GM12874 (cell line): ENCODE measurements around the gene SH3PXD2A.

ENCODE experiments used
- TF ChIP-seq, protein P1 (sequence below): IDR thresholded peaks from 2 replicates; pipeline ENCODE4 v1.5.1; 2011; ENCODE audit warnings: low read depth, mild to moderate bottlenecking, control low read depth, low read length, moderate library complexity; ENCODE audit not compliant: insufficient read depth

Gene SH3PXD2A

DNA sequence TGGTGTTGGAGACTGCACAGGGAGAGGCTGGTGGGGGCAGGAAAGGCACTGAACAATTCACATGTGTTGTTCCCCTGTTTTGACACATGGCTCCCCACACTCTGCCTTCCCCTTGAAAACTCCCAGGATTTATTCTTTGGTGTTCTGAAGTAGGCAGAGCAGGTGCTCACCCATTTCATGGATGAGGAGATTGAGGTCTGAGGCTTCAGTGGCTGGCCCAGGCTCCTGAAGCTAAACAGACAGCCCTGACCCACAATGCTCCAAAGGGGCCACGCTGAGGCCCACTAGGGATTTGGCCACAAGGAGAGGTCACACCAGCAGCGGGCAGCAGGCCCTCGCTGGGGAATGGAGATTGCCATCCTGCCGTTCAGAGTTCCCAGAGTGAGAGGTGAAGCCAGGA lies 157.6 kb downstream of the SH3PXD2A start:
- TF ChIP-seq, protein P1, sequence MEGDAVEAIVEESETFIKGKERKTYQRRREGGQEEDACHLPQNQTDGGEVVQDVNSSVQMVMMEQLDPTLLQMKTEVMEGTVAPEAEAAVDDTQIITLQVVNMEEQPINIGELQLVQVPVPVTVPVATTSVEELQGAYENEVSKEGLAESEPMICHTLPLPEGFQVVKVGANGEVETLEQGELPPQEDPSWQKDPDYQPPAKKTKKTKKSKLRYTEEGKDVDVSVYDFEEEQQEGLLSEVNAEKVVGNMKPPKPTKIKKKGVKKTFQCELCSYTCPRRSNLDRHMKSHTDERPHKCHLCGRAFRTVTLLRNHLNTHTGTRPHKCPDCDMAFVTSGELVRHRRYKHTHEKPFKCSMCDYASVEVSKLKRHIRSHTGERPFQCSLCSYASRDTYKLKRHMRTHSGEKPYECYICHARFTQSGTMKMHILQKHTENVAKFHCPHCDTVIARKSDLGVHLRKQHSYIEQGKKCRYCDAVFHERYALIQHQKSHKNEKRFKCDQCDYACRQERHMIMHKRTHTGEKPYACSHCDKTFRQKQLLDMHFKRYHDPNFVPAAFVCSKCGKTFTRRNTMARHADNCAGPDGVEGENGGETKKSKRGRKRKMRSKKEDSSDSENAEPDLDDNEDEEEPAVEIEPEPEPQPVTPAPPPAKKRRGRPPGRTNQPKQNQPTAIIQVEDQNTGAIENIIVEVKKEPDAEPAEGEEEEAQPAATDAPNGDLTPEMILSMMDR, result no peak

DNA sequence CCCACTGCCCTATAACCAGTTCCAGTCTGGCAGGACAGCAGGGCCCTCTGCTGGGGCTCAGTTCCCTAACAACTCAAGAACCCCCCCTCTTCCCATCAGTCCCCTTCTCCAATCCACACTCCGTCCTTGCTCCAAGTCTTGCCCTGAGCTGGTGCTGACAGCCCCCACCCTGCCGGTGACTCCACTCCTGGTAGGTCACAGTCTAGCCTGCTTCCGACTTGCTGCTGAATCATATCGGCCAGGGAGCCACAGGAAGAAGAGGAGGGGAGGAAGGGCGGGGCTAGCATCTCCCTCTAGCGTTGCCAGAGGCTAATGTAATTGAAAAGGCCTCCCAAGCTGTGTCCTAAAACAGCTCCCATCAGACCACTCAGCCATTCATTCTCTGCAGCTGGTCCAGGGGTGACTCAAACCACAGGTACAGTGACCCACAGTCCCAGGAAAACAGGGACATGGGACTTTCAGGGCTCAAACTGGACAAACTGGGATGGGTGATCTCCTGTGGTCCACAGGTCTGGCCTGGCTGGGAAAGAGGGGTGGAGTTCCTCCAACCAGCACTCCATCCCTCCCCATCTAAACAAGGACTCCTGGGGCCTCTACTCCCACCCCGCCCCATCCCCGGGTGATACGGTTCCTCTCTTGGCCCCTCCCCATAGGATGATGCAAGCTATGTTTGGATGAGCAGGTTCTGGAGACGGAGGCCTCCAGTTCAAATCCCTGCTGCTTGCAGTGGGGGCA lies 158.8 kb downstream of the SH3PXD2A start:
- TF ChIP-seq, protein P1, result peak; percentile 46; the same call in 1 of the 2 replicates

DNA sequence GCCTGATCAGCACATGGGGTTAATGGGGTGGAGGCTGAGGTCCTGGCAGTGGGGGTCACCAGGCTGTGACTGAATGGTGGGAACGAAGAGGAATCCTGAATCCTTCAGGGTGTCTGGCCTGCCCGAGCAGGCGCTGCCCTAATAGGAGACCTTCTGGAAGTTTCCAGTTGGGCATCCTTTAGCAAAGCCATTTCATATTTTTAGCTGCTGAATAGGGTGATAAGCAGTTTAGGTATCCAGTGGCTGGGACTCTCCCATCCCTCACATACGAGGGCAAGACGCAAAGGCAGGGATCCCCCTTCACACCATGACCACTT lies 159.3 kb downstream of the SH3PXD2A start:
- TF ChIP-seq, protein P1, result no peak

DNA sequence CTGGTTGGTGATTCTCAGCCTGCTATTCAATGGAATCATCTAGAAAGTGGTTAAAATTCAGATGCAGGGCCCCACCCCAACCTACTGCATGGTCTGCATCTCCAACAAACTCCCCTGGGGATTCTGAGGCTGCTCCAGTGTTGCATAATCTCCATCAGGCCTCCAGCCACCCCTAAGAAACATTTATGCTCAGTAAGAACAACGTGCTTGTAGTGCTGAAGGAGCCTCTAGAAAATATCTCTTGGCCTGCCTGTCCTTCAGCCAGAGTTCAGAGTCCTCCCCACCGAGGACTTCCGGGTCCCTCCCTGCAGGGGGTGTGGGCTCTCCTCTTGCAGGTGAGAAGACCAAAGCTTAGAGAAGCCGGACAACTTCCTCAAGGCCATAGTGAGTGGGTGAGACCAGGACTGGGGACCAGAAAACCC lies 159.8 kb downstream of the SH3PXD2A start:
- TF ChIP-seq, protein P1, result no peak

DNA sequence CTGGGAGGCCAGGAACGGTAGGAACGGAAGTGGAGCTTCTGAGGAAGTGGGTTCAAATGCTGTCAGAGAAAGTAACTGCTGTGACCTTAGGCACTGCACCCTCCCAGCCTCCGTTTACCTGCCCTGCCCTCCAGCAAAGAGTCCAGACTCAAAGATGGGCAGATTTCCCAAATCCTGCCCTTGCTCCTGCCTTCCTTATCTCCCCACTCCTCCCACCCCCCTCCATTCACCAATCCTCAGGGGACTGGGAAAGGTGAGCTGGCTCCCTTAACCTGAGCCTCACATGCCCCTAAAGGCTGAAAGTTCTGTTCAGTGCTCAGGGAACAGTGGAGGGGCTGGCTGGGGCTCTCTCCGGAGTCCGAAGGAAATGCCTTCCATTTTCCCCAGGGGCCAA lies 161.6 kb downstream of the SH3PXD2A start:
- TF ChIP-seq, protein P1, result no peak

DNA sequence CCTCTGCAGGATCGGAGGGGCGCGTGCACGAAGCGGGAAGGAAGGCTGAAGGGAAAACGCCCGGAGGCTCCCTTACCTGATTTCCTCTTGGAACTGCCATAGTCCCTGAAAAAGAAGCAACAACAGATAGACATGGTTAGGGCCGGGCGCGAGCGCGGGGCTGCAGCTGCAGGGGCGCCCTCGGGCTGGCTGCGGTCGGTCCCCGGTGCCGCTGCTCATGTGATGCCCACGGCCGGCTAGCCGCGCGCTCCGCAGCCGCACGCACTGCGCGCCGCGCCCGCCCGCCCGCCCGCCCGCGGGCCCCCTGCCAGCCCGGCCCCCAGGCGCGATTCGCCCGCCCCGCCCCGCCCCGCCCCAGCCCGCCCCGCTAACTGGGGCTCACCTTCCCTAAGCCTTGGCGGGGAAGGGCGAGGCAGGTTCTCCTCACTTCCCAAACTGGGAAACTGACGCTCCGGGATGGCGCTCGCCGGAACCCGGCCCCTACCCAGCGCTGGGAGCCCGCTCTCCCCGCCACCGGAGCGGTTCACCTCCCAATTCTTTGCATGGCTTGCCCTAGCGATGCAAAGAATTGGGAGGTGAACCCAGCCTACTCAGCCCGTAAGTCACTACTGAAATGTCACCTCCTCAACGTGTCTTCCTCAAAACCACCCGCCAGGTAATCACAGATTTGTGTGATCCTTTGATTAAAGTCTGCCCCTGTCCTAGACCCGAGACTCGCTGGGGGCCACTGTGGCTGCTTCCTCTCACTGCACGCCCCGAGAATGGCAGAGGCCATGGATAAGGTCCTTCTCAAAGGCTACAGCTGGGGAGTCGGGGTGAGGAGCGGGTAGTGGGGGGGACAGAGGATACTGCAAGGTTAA lies 162.2 kb downstream of the SH3PXD2A start:
- TF ChIP-seq, protein P1, result no peak

DNA sequence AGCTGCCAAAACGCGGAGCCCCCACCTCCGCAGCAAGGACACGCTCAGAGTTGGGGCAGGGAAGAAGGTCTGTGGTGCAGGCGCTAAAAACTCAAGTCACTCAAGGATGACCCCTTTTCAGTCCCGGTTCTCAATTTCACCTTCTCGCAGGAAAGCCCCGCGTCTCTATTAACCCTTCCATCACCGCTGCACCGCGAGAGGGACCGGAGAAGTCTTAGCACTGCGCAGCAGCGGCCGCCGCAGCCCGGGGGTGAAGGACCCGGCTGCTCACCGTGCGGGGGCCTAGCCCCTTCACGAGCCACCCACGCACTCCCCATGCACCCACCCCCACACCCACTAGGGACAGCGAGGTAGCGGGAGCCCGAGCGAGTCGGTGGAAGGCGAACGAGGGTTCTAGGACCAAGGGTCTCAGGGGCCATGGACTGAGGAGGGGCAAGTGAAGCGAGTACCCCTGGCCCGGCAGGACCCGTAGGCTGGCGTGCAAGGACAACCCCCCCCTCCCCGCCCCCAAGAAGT lies 162.9 kb downstream of the SH3PXD2A start:
- TF ChIP-seq, protein P1, result no peak
